Large intestine (tissue), 3 donors: ENCODE measurements around the gene TMEM201. TPM values are rescaled to one million over a fixed set of nuclear protein-coding genes. Genes with fewer than 3 reads are reported as not detected.
"Not testable (repeated sequence)": the region's sequence is repeated elsewhere in the genome, so short reads cannot be mapped to it uniquely, and the experiment has no call there.

Experiments
- DNase-seq, 2 donors: peaks; one replicate each; pipeline versions ENCODE4 v3.0.0 to v3.0.0-alpha.2; 2013
- H3K27ac ChIP-seq: one replicate; pipeline ENCODE4 v1.5.1; 2013; ENCODE audit warnings: low read length
- H3K27me3 ChIP-seq: 2 replicates; pipeline ENCODE4 v1.6.1; 2013; ENCODE audit warnings: low read length; ENCODE audit not compliant: control insufficient read depth, insufficient read depth
- H3K36me3 ChIP-seq: 2 replicates; pipeline ENCODE4 v1.6.1; 2013; ENCODE audit warnings: low read length; ENCODE audit not compliant: control insufficient read depth, insufficient read depth
- H3K4me1 ChIP-seq: one replicate; pipeline ENCODE4 v1.6.1; 2013; ENCODE audit warnings: low read length; ENCODE audit not compliant: control insufficient read depth, insufficient read depth
- H3K4me3 ChIP-seq: one replicate; pipeline ENCODE4 v1.5.1; 2013; ENCODE audit warnings: low read length
- H3K9me3 ChIP-seq: one replicate; pipeline ENCODE4 v1.6.1; 2013; ENCODE audit warnings: mild to moderate bottlenecking, low read depth, low read length, moderate library complexity; ENCODE audit not compliant: control insufficient read depth
- WGBS: methylation state at CpG from one replicate; pipeline ENCODE4 v1.1.5; 2013; ENCODE audit warnings: low lambda C conversion rate; ENCODE audit not compliant: insufficient coverage; 5-methylcytosine and 5-hydroxymethylcytosine counted together
- polyA plus RNA-seq: library from polyadenylated mRNA; unstranded; fragments of 120-200 nt; gene quantifications from one replicate; pipeline ENCODE4 v1.2.1, GENCODE V29; 2013

The TMEM201 gene
- polyA plus RNA-seq, 1 donor, result 10.5 TPM

DNA sequence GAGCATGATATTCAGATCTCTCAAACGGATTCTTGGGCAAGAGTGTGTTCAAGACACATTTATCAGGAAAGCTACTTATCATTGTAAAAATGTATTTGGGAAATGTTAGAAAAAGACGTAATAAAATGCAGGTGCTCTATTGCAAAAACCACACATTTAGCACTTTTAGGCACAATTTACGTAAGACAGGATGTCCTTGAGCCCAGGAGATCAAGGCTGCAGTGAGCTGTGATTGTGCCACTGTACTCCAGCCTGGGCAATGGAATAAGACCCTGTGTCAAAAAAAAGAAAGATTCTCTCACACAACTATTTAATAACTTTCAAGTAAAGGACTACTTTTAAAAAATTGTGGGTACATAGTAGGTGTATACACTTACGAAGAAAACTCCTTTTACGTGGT is 31.1 kb upstream of the TMEM201 start:
- WGBS, result 100% methylated on average over 1 of the region's 5 CpGs
- Histone ChIP-seq H3K27ac (no peak overlapping the region), H3K4me3 (no peak overlapping the region), H3K36me3 (peaks cover 35% of the 10 kb centered on the region), H3K27me3 (no peaks in the 10 kb centered on the region), H3K4me1 (peaks cover 4% of the 10 kb centered on the region), H3K9me3 (no peaks in the 10 kb centered on the region)
- no peak for DNase-seq

GRCh38 chr1:9558271-9558945 is 30.3 kb upstream of the TMEM201 start:
- peaks cover 35% of the 10 kb centered on the region for H3K36me3 ChIP-seq
- no peak overlapping the region for H3K4me3 ChIP-seq
- H3K9me3 ChIP-seq, result no peaks in the 10 kb centered on the region
- 89% methylated on average over 2 of the region's 6 CpGs for whole genome bisulfite sequencing
- H3K27ac ChIP-seq, result no peak overlapping the region
- peaks cover 4% of the 10 kb centered on the region for H3K4me1 ChIP-seq
- H3K27me3 ChIP-seq, result no peaks in the 10 kb centered on the region
- no peak for DNase-seq

DNA sequence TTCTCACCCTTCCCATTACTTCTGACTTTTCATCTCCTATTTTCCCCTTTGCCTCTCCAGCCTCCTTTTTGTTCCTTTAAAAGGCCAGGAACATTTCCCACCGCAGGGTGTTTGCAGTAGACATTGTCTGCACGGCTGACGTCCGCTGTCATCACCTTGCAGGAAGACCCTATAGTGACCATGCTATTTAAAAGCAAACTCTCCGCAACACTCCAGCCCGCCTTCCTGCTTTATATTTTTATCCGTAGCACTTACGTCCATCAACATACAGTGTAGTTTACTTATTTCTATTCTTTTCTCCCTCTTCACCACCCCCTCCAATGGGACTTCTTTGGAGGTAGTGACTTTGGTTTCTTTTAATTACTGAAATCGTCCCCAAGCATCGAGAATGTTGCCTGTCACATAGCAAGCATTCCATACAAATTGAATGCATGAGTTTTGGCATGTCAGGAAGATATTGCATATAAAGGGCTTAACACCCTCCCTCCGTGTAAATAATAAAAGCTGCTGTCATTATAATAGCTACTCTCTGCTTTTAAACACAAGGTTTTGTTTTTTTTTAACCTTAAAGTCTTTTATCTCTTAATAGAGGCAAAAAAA is 29.7 kb upstream of the TMEM201 start:
- H3K9me3 ChIP-seq, result no peaks in the 10 kb centered on the region
- H3K36me3 ChIP-seq, result peaks cover 33% of the 10 kb centered on the region
- no peak overlapping the region for H3K4me3 ChIP-seq
- 86% methylated on average over 6 of the region's 11 CpGs for WGBS
- H3K27me3 ChIP-seq, result no peaks in the 10 kb centered on the region
- no peak overlapping the region for H3K27ac ChIP-seq
- DNase-seq, result no peak
- H3K4me1 ChIP-seq, result peaks cover 4% of the 10 kb centered on the region

GRCh38 chr1:9559673-9560072 is 29.0 kb upstream of the TMEM201 start:
- Histone ChIP-seq H3K27me3 (no peaks in the 10 kb centered on the region), H3K9me3 (no peaks in the 10 kb centered on the region), H3K4me3 (no peak overlapping the region), H3K36me3 (peaks cover 31% of the 10 kb centered on the region), H3K4me1 (peaks cover 4% of the 10 kb centered on the region), H3K27ac (no peak overlapping the region)
- DNase-seq, result no peak
- no CpG with 5 or more reads among the region's 5 CpGs for WGBS

DNA sequence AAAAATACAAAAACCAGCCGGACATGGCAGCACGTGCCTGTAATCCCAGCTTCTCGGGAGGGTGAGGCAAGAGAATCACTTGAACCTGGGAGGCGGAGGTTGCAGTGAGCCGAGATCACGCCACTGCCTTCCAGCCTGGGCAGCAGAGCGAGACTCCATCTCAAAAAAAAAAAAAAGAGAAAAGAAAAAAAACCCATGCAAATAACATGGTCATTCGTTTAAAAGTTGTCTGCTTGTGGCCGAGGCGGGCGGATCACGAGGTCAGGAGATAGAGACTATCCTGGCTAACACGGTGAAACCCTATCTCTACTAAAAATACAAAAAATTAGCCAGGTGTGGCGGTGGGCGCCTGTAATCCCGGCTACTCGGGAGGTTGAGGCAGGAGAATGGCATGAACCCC is 28.6 kb upstream of the TMEM201 start:
- H3K27ac ChIP-seq, H3K4me3 ChIP-seq, H3K27me3 ChIP-seq, DNase-seq, H3K4me1 ChIP-seq, H3K9me3 ChIP-seq: not testable (repeated sequence)
- peaks cover 31% of the 10 kb centered on the region for H3K36me3 ChIP-seq
- 95% methylated on average over 3 of the region's 17 CpGs for WGBS

GRCh38 chr1:9561429-9561828 is 27.3 kb upstream of the TMEM201 start:
- DNase-seq, result peak; percentile 40 to 69
- Histone ChIP-seq H3K36me3 (peaks cover 18% of the 10 kb centered on the region), H3K9me3 (no peaks in the 10 kb centered on the region), H3K4me1 (peaks cover 4% of the 10 kb centered on the region), H3K27me3 (no peaks in the 10 kb centered on the region), H3K4me3 (no peak overlapping the region), H3K27ac (no peak overlapping the region)
- WGBS, result no CpG with 5 or more reads among the region's 3 CpGs

DNA sequence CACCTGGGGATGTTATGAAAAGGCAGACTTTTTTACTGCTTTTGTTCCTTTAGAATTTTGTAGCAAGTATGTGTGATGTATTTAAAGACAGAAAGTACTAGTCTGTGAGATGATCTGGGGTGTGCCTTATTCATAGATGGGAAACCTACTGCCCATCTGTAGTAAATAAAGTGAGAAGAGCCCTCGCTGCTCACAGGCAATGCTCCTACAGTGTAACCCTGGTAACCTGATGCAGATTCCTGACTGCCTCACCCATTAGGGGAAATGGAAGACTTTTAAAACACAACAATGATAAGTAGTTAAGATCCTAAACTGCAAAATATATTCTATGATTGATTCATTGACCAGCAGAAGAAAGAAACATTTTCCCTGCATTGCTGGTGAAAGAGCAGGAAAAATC is 19.4 kb upstream of the TMEM201 start:
- Histone ChIP-seq H3K27me3 (no peaks in the 10 kb centered on the region), H3K4me3 (no peak overlapping the region), H3K4me1 (no peaks in the 10 kb centered on the region), H3K9me3 (no peaks in the 10 kb centered on the region), H3K27ac (no peak overlapping the region), H3K36me3 (peaks cover 18% of the 10 kb centered on the region)
- DNase-seq, result no peak
- WGBS, result no CpG with 5 or more reads among the region's 1 CpG

- H3K27ac ChIP-seq, DNase-seq, H3K4me1 ChIP-seq, H3K9me3 ChIP-seq, H3K4me3 ChIP-seq, H3K27me3 ChIP-seq: not testable (repeated sequence)
- H3K36me3 ChIP-seq, result peaks cover 18% of the 10 kb centered on the region
- WGBS, result no CpG with 5 or more reads among the region's 16 CpGs
Measured at GRCh38 chr1:9570886-9571529, 17.7 kb upstream of the TMEM201 start.

DNA sequence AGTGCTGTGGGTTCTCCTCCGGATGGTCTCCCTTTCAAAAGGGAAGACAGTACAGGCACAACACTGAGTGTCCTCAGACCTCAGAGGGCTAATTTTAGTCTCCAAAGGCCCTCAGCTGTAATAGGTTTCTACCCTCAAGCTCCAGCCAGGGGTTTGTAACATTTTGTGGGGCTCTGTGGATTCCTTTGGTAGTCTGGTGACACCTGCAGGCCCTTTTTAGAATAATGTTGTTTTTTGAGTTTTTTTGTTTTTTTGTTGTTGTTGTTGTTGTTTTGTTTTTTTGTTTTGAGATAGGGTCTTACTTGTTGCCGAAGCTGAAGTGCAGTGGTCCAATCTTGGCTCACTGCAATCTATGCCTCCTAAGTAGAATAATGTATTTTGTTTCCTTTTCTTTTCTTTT is 15.0 kb upstream of the TMEM201 start:
- H3K36me3 ChIP-seq, result peaks cover 28% of the 10 kb centered on the region
- H3K27ac ChIP-seq, result no peak overlapping the region
- no peak overlapping the region for H3K4me3 ChIP-seq
- H3K9me3 ChIP-seq, result no peaks in the 10 kb centered on the region
- 100% methylated on average over 1 of the region's 2 CpGs for WGBS
- DNase-seq, result no peak
- H3K4me1 ChIP-seq, result peaks cover 12% of the 10 kb centered on the region
- H3K27me3 ChIP-seq, result no peaks in the 10 kb centered on the region

- WGBS, result no CpG with 5 or more reads among the region's 6 CpGs
Measured at GRCh38 chr1:9575486-9575885, 13.2 kb upstream of the TMEM201 start.

More at GRCh38 chr1:9575486-9575885, 13.2 kb upstream of the TMEM201 start:
- Histone ChIP-seq H3K27ac (peak overlapping the region; percentile 20), H3K27me3 (no peaks in the 10 kb centered on the region), H3K4me1 (peaks cover 12% of the 10 kb centered on the region), H3K9me3 (no peaks in the 10 kb centered on the region), H3K4me3 (no peak overlapping the region), H3K36me3 (peaks cover 42% of the 10 kb centered on the region)
- DNase-seq, result peak in 1 of 2 donors; percentile 71
